Renal cortex interstitium (tissue), 11 donors: ENCODE data around the gene CDH26. TPM values are rescaled to one million over a fixed set of nuclear protein-coding genes. Genes with fewer than 3 reads are reported as not detected.
A peak's percentile ranks its signal among the peaks of the same experiment; 100 is the strongest.
"Not testable (repeated sequence)": the region's sequence is repeated elsewhere in the genome, so short reads cannot be mapped to it uniquely, and the experiment has no call there.

ENCODE experiments used
- DNase-seq, 11 donors: peaks; one replicate each; pipeline ENCODE4 v3.0.0-alpha.2; 2013; ENCODE audit warnings: low read depth in 9 of 11, low spot score in 4 of 11; ENCODE audit errors: extremely low read depth in 1 of 11
- polyA plus RNA-seq, 3 donors: library from polyadenylated mRNA; unstranded; fragments of 120-200 nt; gene quantifications; one replicate each; pipeline ENCODE4 v1.2.1, GENCODE V29; 2013; ENCODE audit not compliant: insufficient read length in 3 of 3

Gene CDH26
- polyA plus RNA-seq, 3 donors, result 0.75 to 0.98 (median 0.87) TPM

- DNase-seq, result no peak
These were observed 76.2 kb downstream of the CDH26 start for GRCh38 chr20:60034231-60035110.

- DNase-seq, result no peak
These were observed 77.3 kb downstream of the CDH26 start for GRCh38 chr20:60035486-60035885.

- DNase-seq, result no peak
These were observed 78.1 kb downstream of the CDH26 start for GRCh38 chr20:60036346-60036745.

GRCh38 chr20:60036746-60037499, 78.7 kb downstream of the CDH26 start:
- no peak for DNase-seq

- DNase-seq, result no peak
These were observed 80.3 kb downstream of the CDH26 start for GRCh38 chr20:60038400-60039008.

- no peak for DNase-seq
These were observed 81.3 kb downstream of the CDH26 start for GRCh38 chr20:60039526-60039925.

- DNase-seq, result no peak
These were observed 82.4 kb downstream of the CDH26 start for GRCh38 chr20:60040471-60041162.

- DNase-seq, result not testable (repeated sequence)
These were observed 83.4 kb downstream of the CDH26 start for GRCh38 chr20:60041436-60042165.

GRCh38 chr20:60043435-60043834, 85.2 kb downstream of the CDH26 start:
- no peak for DNase-seq

GRCh38 chr20:60046011-60046413, 87.8 kb downstream of the CDH26 start:
- DNase-seq, result peak in 1 of 11 donors; percentile 9

GRCh38 chr20:60046436-60046835, 88.2 kb downstream of the CDH26 start:
- no peak for DNase-seq

- DNase-seq, result no peak
These were observed 88.6 kb downstream of the CDH26 start for GRCh38 chr20:60046860-60047259.

- DNase-seq, result no peak
These were observed 90.7 kb downstream of the CDH26 start for GRCh38 chr20:60048634-60049521.

GRCh38 chr20:60049601-60050000, 91.4 kb downstream of the CDH26 start:
- no peak for DNase-seq

- DNase-seq, result no peak
These were observed 92.1 kb downstream of the CDH26 start for GRCh38 chr20:60050193-60050947.

- no peak for DNase-seq
These were observed 93.7 kb downstream of the CDH26 start for GRCh38 chr20:60051911-60052310.

- DNase-seq, result no peak
These were observed 94.1 kb downstream of the CDH26 start for GRCh38 chr20:60052322-60052721.
